H1 (cell line): ENCODE results near the gene MAD2L1. TPM values are rescaled to one million over a fixed set of nuclear protein-coding genes. Genes with fewer than 3 reads are reported as not detected.

Experiments
- CTCF ChIA-PET: fragments of 300-600 bp; sonication (Branson Sonifier 250); formaldehyde crosslinking; loops from one replicate; lab custom pipeline; 2021; ENCODE audit not compliant: partially characterized antibody; lab: Charles Lee
- POLR2A ChIA-PET: fragments of 300-600 bp; sonication (Branson Sonifier 250); formaldehyde crosslinking; loops from one replicate; lab custom pipeline; 2021; ENCODE audit warnings: inconsistent platforms; ENCODE audit not compliant: partially characterized antibody; lab: Charles Lee
- DNase-seq, 2 experiments: peaks; one replicate each; pipeline versions ENCODE4 v3.0.0 to v3.0.0-alpha.2; 2010 to 2022; ENCODE audit warnings: low spot score in 2 of 2, low read depth in 1 of 2, mixed read lengths in 1 of 2
- FAIRE-seq: peaks from 2 replicates; lab custom pipeline; 2011; peaks lifted over from hg19 to GRCh38; lab: Jason Lieb, UNC
- H2AFZ ChIP-seq: 2 replicates; pipeline ENCODE4 v1.8.1; 2012; ENCODE audit warnings: low read length, inconsistent platforms
- H2AK5ac ChIP-seq: 2 replicates; pipeline ENCODE4 v1.6.1; 2013; ENCODE audit warnings: low read depth, low read length
- H2BK120ac ChIP-seq: replicated peaks from 2 replicates; pipeline ENCODE3; 2013; ENCODE audit warnings: low read depth, low read length, inconsistent platforms
- H2BK12ac ChIP-seq: 2 replicates; pipeline ENCODE4 v1.6.1; 2013; ENCODE audit warnings: low read depth, low read length
- H2BK15ac ChIP-seq: 2 replicates; pipeline ENCODE4 v1.6.1; 2013; ENCODE audit warnings: low read length
- H2BK20ac ChIP-seq: 2 replicates; pipeline ENCODE4 v1.6.1; 2013; ENCODE audit warnings: low read length
- H2BK5ac ChIP-seq: 2 replicates; pipeline ENCODE4 v1.6.1; 2013; ENCODE audit warnings: low read depth, low read length
- H3K14ac ChIP-seq: 2 replicates; pipeline ENCODE4 v1.6.1; 2013; ENCODE audit warnings: inconsistent platforms; ENCODE audit not compliant: insufficient read length
- H3K18ac ChIP-seq: 2 replicates; pipeline ENCODE4 v1.6.1; 2013; ENCODE audit warnings: low read length; ENCODE audit errors: extremely low read depth
- H3K23ac ChIP-seq: 2 replicates; pipeline ENCODE4 v1.6.1; 2013; ENCODE audit warnings: inconsistent platforms; ENCODE audit not compliant: insufficient read length
- H3K23me2 ChIP-seq: 2 replicates; pipeline ENCODE4 v1.6.1; 2013; ENCODE audit warnings: low read depth, low read length
- H3K27ac ChIP-seq: 2 replicates; pipeline ENCODE4 v1.6.1; 2011; ENCODE audit warnings: low read depth, low read length, inconsistent platforms
- H3K27me3 ChIP-seq, 4 experiments: replicated peaks in 1 of 4; 1 replicate in 1 of 4; 2 replicates in 3 of 4; pipeline versions ENCODE4 v1.6.1 to v1.8.1; 2011 to 2013; ENCODE audit warnings: low read length in 3 of 4, mild to moderate bottlenecking in 3 of 4, inconsistent platforms in 2 of 4, mixed read lengths in 2 of 4, moderate library complexity in 1 of 4; ENCODE audit not compliant: control insufficient read depth in 3 of 4, insufficient read depth in 3 of 4; ENCODE audit errors: extremely low read depth in 1 of 4
- H3K36me3 ChIP-seq, 4 experiments: 2 replicates each; pipeline versions ENCODE4 v1.6.1 to v1.8.1; 2011 to 2013; ENCODE audit warnings: mild to moderate bottlenecking in 4 of 4, low read length in 3 of 4, moderate library complexity in 2 of 4, control low read depth in 1 of 4, inconsistent platforms in 1 of 4; ENCODE audit not compliant: insufficient read depth in 4 of 4, control insufficient read depth in 2 of 4
- H3K4ac ChIP-seq: replicated peaks from 2 replicates; pipeline ENCODE3; 2013; ENCODE audit warnings: low read length, low read depth, mixed read lengths, inconsistent platforms; ENCODE audit not compliant: insufficient read length
- H3K4me1 ChIP-seq, 4 experiments: replicated peaks in 1 of 4; 1 replicate in 1 of 4; 2 replicates in 3 of 4; pipeline versions ENCODE4 v1.6.1 to v1.8.1; 2011 to 2013; ENCODE audit warnings: low read length in 3 of 4, inconsistent platforms in 2 of 4, mixed read lengths in 1 of 4; ENCODE audit not compliant: insufficient read depth in 4 of 4, control insufficient read depth in 3 of 4
- H3K4me2 ChIP-seq, 2 experiments: 2 replicates each; pipeline versions ENCODE4 v1.6.1 to v1.8.1; 2011 to 2013; ENCODE audit warnings: low read depth in 2 of 2, low read length in 2 of 2, control low read depth in 1 of 2, inconsistent platforms in 1 of 2, mild to moderate bottlenecking in 1 of 2; ENCODE audit not compliant: insufficient read depth in 1 of 2
- H3K4me3 ChIP-seq, 4 experiments: fragments of 200-600, 300-600 bp in 1 of 4; sonication (generic), shearing (Covaris generic), sonication (Bioruptor Twin) in 1 of 4; 2 replicates each; pipeline versions ENCODE4 v1.5.1 to v1.8.1; 2011 to 2016; ENCODE audit warnings: low read length in 4 of 4, low read depth in 3 of 4, control low read depth in 2 of 4, inconsistent platforms in 2 of 4, mild to moderate bottlenecking in 2 of 4, mixed read lengths in 1 of 4, moderate library complexity in 1 of 4; ENCODE audit not compliant: insufficient read depth in 2 of 4; ENCODE audit errors: extremely low read depth in 1 of 4
- H3K56ac ChIP-seq: replicated peaks from 2 replicates; pipeline ENCODE3; 2013; ENCODE audit warnings: low read depth, mild to moderate bottlenecking, mixed read lengths, low read length, inconsistent platforms; ENCODE audit not compliant: insufficient read length
- H3K79me1 ChIP-seq: 2 replicates; pipeline ENCODE4 v1.6.1; 2013; ENCODE audit warnings: low read depth, low read length, control low read depth
- H3K79me2 ChIP-seq, 2 experiments: 2 replicates each; pipeline versions ENCODE4 v1.6.1 to v1.8.1; 2012 to 2013; ENCODE audit warnings: low read length in 2 of 2, mild to moderate bottlenecking in 2 of 2, inconsistent platforms in 1 of 2; ENCODE audit not compliant: insufficient read depth in 2 of 2, control insufficient read depth in 1 of 2
- H3K9ac ChIP-seq, 4 experiments: replicated peaks in 1 of 4; 1 replicate in 1 of 4; 2 replicates in 3 of 4; pipeline versions ENCODE4 v1.6.1 to v1.8.1; 2011 to 2013; ENCODE audit warnings: low read depth in 3 of 4, low read length in 3 of 4, control low read depth in 2 of 4, mild to moderate bottlenecking in 2 of 4, moderate library complexity in 2 of 4, inconsistent platforms in 1 of 4; ENCODE audit errors: extremely low read depth in 1 of 4
- H3K9me3 ChIP-seq, 2 experiments: 2 replicates each; pipeline versions ENCODE4 v1.6.1 to v1.8.1; 2012 to 2013; ENCODE audit warnings: mild to moderate bottlenecking in 2 of 2, moderate library complexity in 2 of 2, control low read depth in 1 of 2, inconsistent platforms in 1 of 2, low read depth in 1 of 2, low read length in 1 of 2, mixed read lengths in 1 of 2; ENCODE audit not compliant: insufficient read depth in 2 of 2
- H4K20me1 ChIP-seq, 2 experiments: replicated peaks in 1 of 2; 2 replicates each; pipeline versions ENCODE3 to v1.8.1; 2011 to 2013; ENCODE audit warnings: inconsistent platforms in 2 of 2, low read length in 2 of 2, mild to moderate bottlenecking in 1 of 2; ENCODE audit not compliant: insufficient read depth in 2 of 2, control insufficient read depth in 1 of 2
- H4K5ac ChIP-seq: 2 replicates; pipeline ENCODE4 v1.6.1; 2013; ENCODE audit warnings: low read length, low read depth, mixed read lengths, inconsistent platforms; ENCODE audit not compliant: insufficient read length
- H4K8ac ChIP-seq: 2 replicates; pipeline ENCODE4 v1.8.0; 2013; ENCODE audit warnings: mild to moderate bottlenecking, moderate library complexity, low read length, inconsistent platforms; ENCODE audit not compliant: insufficient read depth; ENCODE audit errors: extremely low read depth
- H4K91ac ChIP-seq: replicated peaks from 2 replicates; pipeline ENCODE3; 2013; ENCODE audit warnings: low read length, mixed read lengths, inconsistent platforms; ENCODE audit not compliant: insufficient read length
- BCL11A ChIP-seq, 2 experiments: IDR thresholded peaks; one replicate each; pipeline ENCODE4 v1.6.1; 2011; ENCODE audit warnings: low read depth in 2 of 2, low read length in 2 of 2, mild to moderate bottlenecking in 2 of 2
- CEBPB ChIP-seq: IDR thresholded peaks from 2 replicates; pipeline ENCODE4 v1.6.1; 2012; ENCODE audit warnings: low read depth, low read length
- E2F6 ChIP-seq: IDR thresholded peaks from 2 replicates; pipeline ENCODE4 v1.6.1; 2012; ENCODE audit warnings: inconsistent platforms
- KDM1A ChIP-seq: fragments of 200-600, 300-600 bp; sonication (generic); IDR thresholded peaks from 2 replicates; pipeline ENCODE4 v1.7.1; 2016; ENCODE audit warnings: mild to moderate bottlenecking, low read length, borderline replicate concordance
- KDM5A ChIP-seq: fragments of 200-600 bp; IDR thresholded peaks from 2 replicates; pipeline ENCODE4 v1.7.1; 2012; ENCODE audit warnings: mild to moderate bottlenecking, low read length, inconsistent platforms, mixed read lengths
- PHF8 ChIP-seq: fragments of 200-600 bp; sonication (generic); conservative IDR thresholded peaks from 2 replicates; pipeline ENCODE4 v1.7.1; 2012; ENCODE audit warnings: low read depth, mild to moderate bottlenecking, inconsistent platforms, low read length, moderate library complexity
- RAD21 ChIP-seq, 2 experiments: IDR thresholded peaks in 1 of 2; conservative IDR thresholded peaks in 1 of 2; 2 replicates each; pipeline ENCODE4 v1.6.1; 2011; ENCODE audit warnings: low read depth in 2 of 2, low read length in 2 of 2, improper control_type of control experiment in 1 of 2, inconsistent platforms in 1 of 2, mild to moderate bottlenecking in 1 of 2, moderate library complexity in 1 of 2
- RBBP5 ChIP-seq: IDR thresholded peaks from 2 replicates; pipeline ENCODE4 v1.7.1; 2012; ENCODE audit warnings: low read depth, mild to moderate bottlenecking, inconsistent platforms, low read length, moderate library complexity, borderline replicate concordance
- SIX5 ChIP-seq: IDR thresholded peaks from 2 replicates; pipeline ENCODE4 v1.6.1; 2011; ENCODE audit warnings: mild to moderate bottlenecking, low read depth, low read length
- SP2 ChIP-seq: IDR thresholded peaks from 2 replicates; pipeline ENCODE4 v1.6.1; 2012; ENCODE audit warnings: mild to moderate bottlenecking, low read length, inconsistent platforms
- TAF1 ChIP-seq: IDR thresholded peaks from 2 replicates; pipeline ENCODE4 v1.6.1; 2011; ENCODE audit warnings: mild to moderate bottlenecking, low read depth, low read length
- TAF7 ChIP-seq: optimal IDR thresholded peaks from 2 replicates; pipeline ENCODE3; 2011; ENCODE audit warnings: low read depth, mild to moderate bottlenecking, inconsistent platforms, low read length, moderate library complexity, borderline replicate concordance
- USF2 ChIP-seq: IDR thresholded peaks from 2 replicates; pipeline ENCODE4 v1.6.1; 2011; ENCODE audit warnings: low read length, improper control_type of control experiment
- WGBS, 2 experiments: shearing (Covaris generic) in 1 of 2; methylation state at CpG; one replicate each; pipeline versions ENCODE4 v1.1.6 to v1.1.7; 2013 to 2015; ENCODE audit warnings: low lambda C conversion rate in 2 of 2, mixed read lengths in 2 of 2, inconsistent platforms in 1 of 2, low coverage in 1 of 2, missing lambda C conversion rate in 1 of 2; ENCODE audit not compliant: insufficient replicate concordance in 2 of 2, insufficient coverage in 1 of 2, insufficient read length in 1 of 2; ENCODE audit errors: extremely low coverage in 1 of 2, missing lambda C conversion rate in 1 of 2; 5-methylcytosine and 5-hydroxymethylcytosine counted together
- polyA plus RNA-seq, 7 experiments: library from polyadenylated mRNA; depleted of rRNA in 3 of 7; stranded (reverse) in 5 of 7; unstranded in 2 of 7; fragments of >200 nt in 5 of 7; fragments of 200-250 nt in 2 of 7; gene quantifications; 1 replicate in 5 of 7; 2 replicates in 1 of 7; 4 replicates in 1 of 7; pipeline versions ENCODE4 v1.2.1 to v1.2.3, GENCODE V29; 2011 to 2013; ENCODE audit warnings: missing spikeins in 2 of 7, mixed read lengths in 2 of 7
- total RNA-seq: library from RNA; stranded (reverse); fragmentation: NEBNext Ultra II Directional; extraction: Animal tissue kit (Norgen Biotek cat#: 25700); gene quantifications from 2 replicates; pipeline ENCODE4 v1.2.1, GENCODE V29; 2021

The MAD2L1 gene
- total and polyA plus RNA-seq, 2 of the 8 experiments (the other 6 are each of a cell fraction or from before 2014, with no cell fraction given): 51.1 to 88.1 TPM

- H3K18ac ChIP-seq: no peak overlapping the region
- H3K79me2 ChIP-seq: no peaks in the 10 kb centered on the region
- no peak overlapping the region for H4K8ac ChIP-seq
- H2AK5ac ChIP-seq: no peak overlapping the region
- peaks cover 2 to 5% of the 10 kb centered on the region in 2 experiments for H4K20me1 ChIP-seq
- CTCF ChIA-PET: interaction anchor here (1.4 to 2.7 kb wide), 2 partner anchors 12 to 495 kb away, joined by 4 to 8 read pairs; partner anchors contain the start of gene MAD2L1
- H2BK5ac ChIP-seq: no peak overlapping the region
- H3K4me2 ChIP-seq: no peak overlapping the region
- H4K5ac ChIP-seq: no peak overlapping the region
- H3K4me1 ChIP-seq: no peaks in the 10 kb centered on the region; a peak in 1 of 7 replicates
- H3K56ac ChIP-seq: no peak overlapping the region
- no peak overlapping the region for H3K9ac ChIP-seq
- no peak overlapping the region for H2BK15ac ChIP-seq
- DNase-seq (no peak), FAIRE-seq (no peak)
- H4K91ac ChIP-seq: no peak overlapping the region
- 92% methylated on average over 1 of the region's 1 CpG; no CpG with 5 or more reads in 1 of the 2 experiments for WGBS, 2 experiments
- H2BK12ac ChIP-seq: no peak overlapping the region
- H3K27ac ChIP-seq: no peak overlapping the region
- H2AFZ ChIP-seq: no peak overlapping the region
- H3K4me3 ChIP-seq: no peak overlapping the region
- H3K27me3 ChIP-seq: no peaks in the 10 kb centered on the region
- no peak overlapping the region for H2BK120ac ChIP-seq
- H3K9me3 ChIP-seq: no peaks in the 10 kb centered on the region
- H2BK20ac ChIP-seq: no peak overlapping the region
- H3K23me2 ChIP-seq: no peaks in the 10 kb centered on the region
- H3K4ac ChIP-seq: no peak overlapping the region
- no peaks in the 10 kb centered on the region for H3K79me1 ChIP-seq
- POLR2A ChIA-PET: no interaction called here
- H3K23ac ChIP-seq: no peak overlapping the region
- no peak overlapping the region for H3K14ac ChIP-seq
- H3K36me3 ChIP-seq: peaks cover 0 to 23% (median 16%) of the 10 kb centered on the region in 4 experiments; a peak in 6 of 8 replicates
- no peak for TF ChIP-seq PHF8
- TF ChIP-seq RBBP5: no peak
- no peak for TF ChIP-seq KDM5A
- TF ChIP-seq RAD21 (IDR thresholded peaks at IDR 0.05 in 1 of 2, conservative IDR thresholded peaks at IDR 0.05 in 1 of 2; ENCODE audit: low read depth in 2 of 2, low read length in 2 of 2): no peak
- TF ChIP-seq USF2: no peak
- no peak for TF ChIP-seq CEBPB
- no peak for TF ChIP-seq TAF7
- no peak for TF ChIP-seq SIX5
- no peak for TF ChIP-seq BCL11A (IDR thresholded peaks at IDR 0.05; ENCODE audit: low read depth in 2 of 2, low read length in 2 of 2)
- TF ChIP-seq TAF1: no peak
- no peak for TF ChIP-seq E2F6
- TF ChIP-seq SP2: no peak
- TF ChIP-seq KDM1A: no peak
Measured at GRCh38 chr4:120053911-120054310, 12.7 kb downstream of the MAD2L1 start.
